Prostate gland (tissue), 2 donors: ENCODE data around the gene THEM4. TPM values are rescaled to one million over a fixed set of nuclear protein-coding genes. Genes with fewer than 3 reads are reported as not detected.

ENCODE experiments used
- DNase-seq: peaks from one replicate; pipeline ENCODE4 v3.0.0-alpha.2; 2019; ENCODE audit warnings: low spot score
- H3K27ac ChIP-seq, 2 donors: fragments of 200-600 bp; sonication (generic); 2 replicates each; pipeline ENCODE4 v1.5.1; 2017 to 2019
- H3K27me3 ChIP-seq: fragments of 200-600 bp; sonication (generic); replicated peaks from 2 replicates; pipeline ENCODE4 v1.5.1; 2019; ENCODE audit not compliant: insufficient read depth
- H3K36me3 ChIP-seq, 2 donors: fragments of 200-600 bp; sonication (generic); 1 replicate in 1 of 2; 2 replicates in 1 of 2; pipeline versions ENCODE4 v1.5.1 to v1.8.1; 2017 to 2019
- H3K4me1 ChIP-seq: fragments of 200-600 bp; sonication (generic); replicated peaks from 2 replicates; pipeline ENCODE4 v1.5.1; 2019
- H3K4me3 ChIP-seq, 2 donors: fragments of 200-600 bp; sonication (generic); 2 replicates each; pipeline ENCODE4 v1.5.1; 2017 to 2019
- H3K9me3 ChIP-seq: fragments of 200-600 bp; sonication (generic); 2 replicates; pipeline ENCODE4 v1.5.1; 2017
- POLR2A ChIP-seq: fragments of 450-650 bp; IDR thresholded peaks from one replicate; pipeline ENCODE4 v1.6.1; 2016; ENCODE audit warnings: antibody characterized with exemption, mild to moderate bottlenecking
- POLR2AphosphoS5 ChIP-seq: sonication (generic); formaldehyde crosslinking; IDR thresholded peaks from one replicate; pipeline ENCODE4 v1.6.1; 2017; ENCODE audit warnings: antibody characterized with exemption
- WGBS: methylation state at CpG from one replicate; pipeline ENCODE4 v1.1.5; 2018; 5-methylcytosine and 5-hydroxymethylcytosine counted together
- intact Hi-C: fragments of 100-400 bp; cut with DNase I; formaldehyde crosslinking; loops from one replicate; pipeline ENCODE4 v1.14.2; 2022
- total RNA-seq, 2 donors: library from RNA; depleted of rRNA; stranded (reverse); fragments of >200 nt; gene quantifications; one replicate each; pipeline ENCODE4 v1.1.0, GENCODE V29; 2016
- TF ChIP-seq, protein P1 (sequence below), 4 experiments: fragments of 200-600 bp in 2 of 4; fragments of 450-650 bp in 2 of 4; sonication (generic) in 2 of 4; IDR thresholded peaks; 1 replicate in 3 of 4; 2 replicates in 1 of 4; pipeline ENCODE4 v1.5.1; 2016 to 2019; ENCODE audit warnings: antibody characterized with exemption in 4 of 4, mild to moderate bottlenecking in 2 of 4, moderate library complexity in 2 of 4

Gene THEM4
- total RNA-seq, 2 donors from 2014 or later = 21.2 to 30.3 TPM

- peak; percentile 55 for DNase-seq
- Histone ChIP-seq H3K4me3 (no peak overlapping the region), H3K9me3 (no peaks in the 10 kb centered on the region), H3K27me3 (no peaks in the 10 kb centered on the region), H3K27ac (no peak overlapping the region), H3K4me1 (peaks cover 7% of the 10 kb centered on the region), H3K36me3 (no peaks in the 10 kb centered on the region)
- 35% methylated on average over 10 of the region's 10 CpGs for WGBS
- intact Hi-C loops = no loop called here
- TF ChIP-seq POLR2AphosphoS5 = peak; percentile 22
- TF ChIP-seq POLR2A = no peak
These were observed 36.7 kb upstream of the THEM4 start for GRCh38 chr1:151945725-151946722.

DNA sequence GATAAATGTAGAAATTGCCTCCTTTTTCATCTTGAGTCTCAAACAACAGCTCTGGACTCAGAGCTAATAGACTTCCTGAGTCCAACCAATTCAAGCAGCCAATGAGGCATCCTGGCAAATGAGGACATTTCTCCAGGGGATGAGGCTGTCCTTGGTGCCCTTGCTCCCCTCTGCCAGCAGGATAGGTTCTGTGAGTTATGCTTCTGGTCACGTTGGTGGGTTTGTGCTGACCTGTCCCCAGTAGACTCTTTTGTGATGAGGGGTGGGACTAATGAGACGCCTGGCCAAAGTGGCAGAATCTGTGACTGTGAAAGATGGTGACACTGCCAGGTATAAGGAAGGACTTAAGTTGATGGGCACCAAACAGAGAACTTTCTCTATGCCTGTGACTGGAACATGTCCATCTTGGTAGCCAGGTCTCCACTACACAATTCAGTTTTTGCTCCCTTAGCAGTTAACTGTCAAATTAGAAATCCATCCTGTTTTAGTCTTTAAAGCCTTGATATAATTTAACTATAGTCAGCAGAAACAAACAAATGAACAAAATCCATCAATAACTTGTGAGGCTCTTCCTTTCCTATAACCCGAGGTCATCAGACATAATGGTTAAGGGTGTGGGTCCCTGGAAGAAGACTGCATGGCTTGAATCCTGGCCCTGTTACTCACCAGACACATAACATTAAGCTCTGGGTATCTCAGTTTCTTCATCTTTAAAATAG lies 35.7 kb upstream of the THEM4 start:
- Histone ChIP-seq H3K4me3 (no peak overlapping the region), H3K4me1 (peaks cover 7% of the 10 kb centered on the region), H3K9me3 (no peaks in the 10 kb centered on the region), H3K27ac (no peak overlapping the region), H3K36me3 (no peaks in the 10 kb centered on the region), H3K27me3 (no peaks in the 10 kb centered on the region)
- DNase-seq = no peak
- intact Hi-C loops = no loop called here
- 79% methylated on average over 3 of the region's 3 CpGs for WGBS
- TF ChIP-seq, protein P1, sequence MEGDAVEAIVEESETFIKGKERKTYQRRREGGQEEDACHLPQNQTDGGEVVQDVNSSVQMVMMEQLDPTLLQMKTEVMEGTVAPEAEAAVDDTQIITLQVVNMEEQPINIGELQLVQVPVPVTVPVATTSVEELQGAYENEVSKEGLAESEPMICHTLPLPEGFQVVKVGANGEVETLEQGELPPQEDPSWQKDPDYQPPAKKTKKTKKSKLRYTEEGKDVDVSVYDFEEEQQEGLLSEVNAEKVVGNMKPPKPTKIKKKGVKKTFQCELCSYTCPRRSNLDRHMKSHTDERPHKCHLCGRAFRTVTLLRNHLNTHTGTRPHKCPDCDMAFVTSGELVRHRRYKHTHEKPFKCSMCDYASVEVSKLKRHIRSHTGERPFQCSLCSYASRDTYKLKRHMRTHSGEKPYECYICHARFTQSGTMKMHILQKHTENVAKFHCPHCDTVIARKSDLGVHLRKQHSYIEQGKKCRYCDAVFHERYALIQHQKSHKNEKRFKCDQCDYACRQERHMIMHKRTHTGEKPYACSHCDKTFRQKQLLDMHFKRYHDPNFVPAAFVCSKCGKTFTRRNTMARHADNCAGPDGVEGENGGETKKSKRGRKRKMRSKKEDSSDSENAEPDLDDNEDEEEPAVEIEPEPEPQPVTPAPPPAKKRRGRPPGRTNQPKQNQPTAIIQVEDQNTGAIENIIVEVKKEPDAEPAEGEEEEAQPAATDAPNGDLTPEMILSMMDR (IDR thresholded peaks at IDR 0.05) = no peak
- TF ChIP-seq POLR2A (no peak), POLR2AphosphoS5 (no peak)

GRCh38 chr1:151944126-151944856 lies 35.0 kb upstream of the THEM4 start:
- Histone ChIP-seq H3K36me3 (no peaks in the 10 kb centered on the region), H3K27ac (no peak overlapping the region), H3K4me1 (peaks cover 7% of the 10 kb centered on the region), H3K27me3 (no peaks in the 10 kb centered on the region), H3K9me3 (no peaks in the 10 kb centered on the region), H3K4me3 (no peak overlapping the region)
- TF ChIP-seq POLR2A (no peak), POLR2AphosphoS5 (no peak)
- WGBS = 33% methylated on average over 7 of the region's 7 CpGs
- intact Hi-C loops = no loop called here
- no peak for DNase-seq

DNA sequence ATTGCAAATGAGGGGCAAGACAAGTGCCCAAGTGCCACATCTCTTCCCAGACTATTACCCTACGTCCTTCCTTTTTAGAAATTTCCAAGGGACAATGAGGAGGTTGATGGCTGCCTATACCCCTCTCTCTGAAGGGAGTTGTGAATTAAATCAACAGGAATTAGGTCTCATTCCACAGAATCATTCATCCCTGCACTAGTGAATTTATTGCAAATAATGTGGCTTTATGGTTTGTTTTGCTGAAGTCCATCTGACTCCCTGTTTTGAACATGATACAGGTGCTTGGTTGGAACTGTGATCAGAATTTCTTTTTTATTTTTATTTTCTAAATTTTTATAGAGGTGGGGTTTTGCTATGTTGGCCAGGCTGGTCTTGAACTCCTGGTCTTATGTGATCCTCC lies 34.3 kb upstream of the THEM4 start:
- peaks cover 7% of the 10 kb centered on the region for H3K4me1 ChIP-seq
- H3K27ac ChIP-seq = no peak overlapping the region
- no peak for TF ChIP-seq POLR2A
- TF ChIP-seq, protein P1 (IDR thresholded peaks at IDR 0.05) = no peak
- intact Hi-C loops = no loop called here
- no peaks in the 10 kb centered on the region for H3K27me3 ChIP-seq
- no peak for DNase-seq
- no peak overlapping the region for H3K4me3 ChIP-seq
- no peaks in the 10 kb centered on the region for H3K36me3 ChIP-seq
- no peaks in the 10 kb centered on the region for H3K9me3 ChIP-seq
- 96% methylated on average over 1 of the region's 1 CpG for WGBS

DNA sequence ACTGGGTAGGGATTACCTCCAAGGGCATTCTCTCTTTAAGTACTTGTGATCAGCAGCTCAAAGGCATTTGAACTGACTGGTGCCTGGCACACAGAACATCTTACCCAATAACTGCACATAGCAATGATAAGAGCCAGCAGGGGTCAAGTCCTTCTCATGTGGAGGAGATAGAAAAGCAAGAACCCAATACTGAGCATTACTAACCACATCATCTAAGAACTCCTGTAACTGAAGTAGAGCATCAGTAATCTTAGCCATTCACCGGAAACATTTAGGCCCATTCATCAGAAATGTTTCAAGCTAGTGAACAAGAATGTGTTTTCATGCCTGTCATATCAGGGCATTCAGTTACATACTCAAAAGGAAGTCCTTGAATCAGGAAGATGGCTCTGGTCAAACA lies 33.6 kb upstream of the THEM4 start:
- Histone ChIP-seq H3K36me3 (no peaks in the 10 kb centered on the region), H3K27ac (no peak overlapping the region), H3K4me1 (peaks cover 7% of the 10 kb centered on the region), H3K27me3 (no peaks in the 10 kb centered on the region), H3K9me3 (no peaks in the 10 kb centered on the region), H3K4me3 (no peak overlapping the region)
- TF ChIP-seq POLR2A = no peak
- no peak for TF ChIP-seq POLR2AphosphoS5
- TF ChIP-seq, protein P1 (IDR thresholded peaks at IDR 0.05) = no peak
- no peak for DNase-seq
- intact Hi-C loops = no loop called here
- 91% methylated on average over 1 of the region's 1 CpG for WGBS
